Activated CD8-positive, alpha-beta T cell treated with anti-CD3 and anti-CD28 coated beads for 36 hours (primary cell): ENCODE measurements around the gene PCDHGA6. TPM values are rescaled to one million over a fixed set of nuclear protein-coding genes. Genes with fewer than 3 reads are reported as not detected.
"Not testable (repeated sequence)": the region's sequence is repeated elsewhere in the genome, so short reads cannot be mapped to it uniquely, and the experiment has no call there.

Source experiments
- ATAC-seq: fragments of 200-7000 bp; cut with Tn5 transposase; one replicate; pipeline ENCODE4 v1.10.0; 2021; ENCODE audit warnings: mild to moderate bottlenecking, moderate library complexity
- CTCF ChIA-PET: fragments of 350-600 bp; sonication (Branson Sonifier 250); formaldehyde crosslinking; loops from one replicate; lab custom pipeline; 2021; ENCODE audit warnings: antibody characterized with exemption; lab: Charles Lee
- POLR2A ChIA-PET: fragments of 350-600 bp; sonication (Branson Sonifier 250); formaldehyde crosslinking; loops from one replicate; lab custom pipeline; 2021; ENCODE audit warnings: antibody characterized with exemption; lab: Charles Lee
- DNase-seq: peaks from one replicate; pipeline ENCODE4 v3.0.0-alpha.2; 2020
- H3K27ac Mint-ChIP-seq: one replicate; pipeline ENCODE4 v1.8.0; 2021; ENCODE audit warnings: mild to moderate bottlenecking, mixed read lengths
- H3K27me3 Mint-ChIP-seq: one replicate; pipeline ENCODE4 v1.8.0; 2021; ENCODE audit warnings: mixed read lengths
- H3K36me3 Mint-ChIP-seq: one replicate; pipeline ENCODE4 v1.8.0; 2021; ENCODE audit warnings: low read depth, mixed read lengths
- H3K4me1 Mint-ChIP-seq: one replicate; pipeline ENCODE4 v1.8.0; 2021; ENCODE audit warnings: low read depth, mixed read lengths
- H3K4me3 Mint-ChIP-seq: one replicate; pipeline ENCODE4 v1.8.0; 2021; ENCODE audit warnings: mild to moderate bottlenecking, moderate library complexity, mixed read lengths
- H3K9me3 Mint-ChIP-seq: one replicate; pipeline ENCODE4 v1.8.0; 2021; ENCODE audit warnings: mixed read lengths
- CTCF ChIP-seq: fragments of 200-600 bp; IDR thresholded peaks from one replicate; pipeline ENCODE4 v1.8.0; 2022; ENCODE audit warnings: antibody characterized with exemption, mild to moderate bottlenecking
- intact Hi-C: fragments of 100-400 bp; cut with micrococcal nuclease; formaldehyde crosslinking; loops from one replicate; pipeline ENCODE4 v1.10.0; 2022
- total RNA-seq, 2 experiments: library from RNA; stranded (reverse); gene quantifications; one replicate each; pipeline ENCODE4 v1.2.3, GENCODE V29; 2021

PCDHGA6 gene
- total RNA-seq, 2 experiments from 2014 or later = not detected

GRCh38 chr5:141384471-141385267 is 11.0 kb downstream of the PCDHGA6 start:
- CTCF ChIA-PET = no interaction called here
- peaks cover 11% of the 10 kb centered on the region for H3K36me3 Mint-ChIP-seq
- H3K4me3 Mint-ChIP-seq = no peak overlapping the region
- no peak for DNase-seq
- POLR2A ChIA-PET = no interaction called here
- peaks cover 68% of the 10 kb centered on the region for H3K27me3 Mint-ChIP-seq
- intact Hi-C loops = no loop called here
- peaks cover 2% of the 10 kb centered on the region for H3K4me1 Mint-ChIP-seq
- no peak for TF ChIP-seq CTCF
- ATAC-seq = no peak
- no peak overlapping the region for H3K27ac Mint-ChIP-seq
- H3K9me3 Mint-ChIP-seq = peaks cover 31% of the 10 kb centered on the region

- H3K27ac Mint-ChIP-seq, H3K4me3 Mint-ChIP-seq, intact Hi-C loops, H3K4me1 Mint-ChIP-seq: not testable (repeated sequence)
- DNase-seq (peak; percentile 30), ATAC-seq (peak; percentile 69)
- Mint-ChIP-seq H3K9me3 (peaks cover 39% of the 10 kb centered on the region), H3K27me3 (peaks cover 67% of the 10 kb centered on the region), H3K36me3 (peaks cover 16% of the 10 kb centered on the region)
- ChIA-PET POLR2A (interaction anchor here (0.7 kb wide), 1 partner anchor 591 kb away, joined by 3 read pairs; no protein-coding TSS in a partner anchor), CTCF (interaction anchor here (0.8 to 1.5 kb wide), 8 partner anchors 9 to 170 kb away, joined by 3 to 5 read pairs (median 4); partner anchors contain the start of genes PCDHGA12, PCDHGB3 and PCDHGB5)
These were observed 14.0 kb downstream of the PCDHGA6 start, which contains the start of gene PCDHGB4 for GRCh38 chr5:141387557-141388311. Gene PCDHGB4 (plus strand): TSS chr5:141387698. CDS start chr5:141387885, 187 bp downstream.

GRCh38 chr5:141388661-141389060 is 15.0 kb downstream of the PCDHGA6 start:
- Mint-ChIP-seq H3K27ac (no peak overlapping the region), H3K9me3 (peaks cover 36% of the 10 kb centered on the region)
- CTCF ChIA-PET = interaction anchor here (0.8 to 1.5 kb wide), 3 partner anchors 19 to 123 kb away, joined by 3 to 5 read pairs (median 4); partner anchors contain the start of genes PCDHGA11 and PCDHGB3

GRCh38 chr5:141389153-141390042 is 15.7 kb downstream of the PCDHGA6 start:
- POLR2A ChIA-PET = no interaction called here
- no peak overlapping the region for H3K4me3 Mint-ChIP-seq
- TF ChIP-seq CTCF = no peak
- H3K4me1 Mint-ChIP-seq = peaks cover 2% of the 10 kb centered on the region
- ATAC-seq (no peak), DNase-seq (no peak)
- intact Hi-C loops = no loop called here
- H3K27ac Mint-ChIP-seq = no peak overlapping the region
- H3K36me3 Mint-ChIP-seq = peaks cover 20% of the 10 kb centered on the region
- CTCF ChIA-PET = interaction anchor here (0.7 to 1.5 kb wide), 9 partner anchors 15 to 202 kb away, joined by 3 to 5 read pairs (median 3); partner anchors contain the start of genes PCDHGA11, PCDHGA3, PCDHGB3 and PCDHGB6
- H3K9me3 Mint-ChIP-seq = peaks cover 41% of the 10 kb centered on the region
- peaks cover 67% of the 10 kb centered on the region for H3K27me3 Mint-ChIP-seq

More at GRCh38 chr5:141388661-141389060, 15.0 kb downstream of the PCDHGA6 start:
- TF ChIP-seq CTCF = no peak
- POLR2A ChIA-PET = no interaction called here
- peaks cover 2% of the 10 kb centered on the region for H3K4me1 Mint-ChIP-seq
- H3K36me3 Mint-ChIP-seq = peaks cover 17% of the 10 kb centered on the region
- no peak for DNase-seq
- no peak overlapping the region for H3K4me3 Mint-ChIP-seq
- intact Hi-C loops = no loop called here
- peaks cover 68% of the 10 kb centered on the region for H3K27me3 Mint-ChIP-seq
- ATAC-seq = no peak
